Measurements from ENCODE around the gene MZT2B. TPM values are rescaled to one million over a fixed set of nuclear protein-coding genes. Genes with fewer than 3 reads are reported as not detected.
"Not testable (repeated sequence)": the region's sequence is repeated elsewhere in the genome, so short reads cannot be mapped to it uniquely, and the experiment has no call there.

MZT2B gene
- total RNA-seq, 4 donors from 2014 or later, result 52.8 to 93.5 (median 72.4) TPM

DNA sequence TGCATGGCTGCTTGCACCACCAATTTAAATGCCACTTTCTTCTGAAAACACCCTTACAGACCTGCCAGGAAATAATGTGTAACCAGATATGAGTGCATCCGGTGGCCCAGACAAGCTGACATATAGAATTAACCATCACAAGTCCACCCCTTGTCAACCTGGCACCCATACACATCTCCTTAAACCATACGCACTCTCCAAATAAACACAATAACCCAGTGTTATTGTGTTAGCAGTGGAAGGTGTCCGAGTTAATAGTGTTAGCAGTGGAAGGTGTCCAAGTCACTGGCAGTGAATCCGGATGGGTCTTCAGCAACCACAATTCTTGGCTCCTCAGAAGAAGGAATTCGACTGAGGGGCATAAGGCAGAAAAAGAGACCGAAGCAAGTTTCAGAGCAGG is 33.5 kb upstream of the MZT2B start:
- not testable (repeated sequence) for ATAC-seq (ENCODE audit: low FRiP score); DNase-seq (ENCODE audit: low spot score)

DNA sequence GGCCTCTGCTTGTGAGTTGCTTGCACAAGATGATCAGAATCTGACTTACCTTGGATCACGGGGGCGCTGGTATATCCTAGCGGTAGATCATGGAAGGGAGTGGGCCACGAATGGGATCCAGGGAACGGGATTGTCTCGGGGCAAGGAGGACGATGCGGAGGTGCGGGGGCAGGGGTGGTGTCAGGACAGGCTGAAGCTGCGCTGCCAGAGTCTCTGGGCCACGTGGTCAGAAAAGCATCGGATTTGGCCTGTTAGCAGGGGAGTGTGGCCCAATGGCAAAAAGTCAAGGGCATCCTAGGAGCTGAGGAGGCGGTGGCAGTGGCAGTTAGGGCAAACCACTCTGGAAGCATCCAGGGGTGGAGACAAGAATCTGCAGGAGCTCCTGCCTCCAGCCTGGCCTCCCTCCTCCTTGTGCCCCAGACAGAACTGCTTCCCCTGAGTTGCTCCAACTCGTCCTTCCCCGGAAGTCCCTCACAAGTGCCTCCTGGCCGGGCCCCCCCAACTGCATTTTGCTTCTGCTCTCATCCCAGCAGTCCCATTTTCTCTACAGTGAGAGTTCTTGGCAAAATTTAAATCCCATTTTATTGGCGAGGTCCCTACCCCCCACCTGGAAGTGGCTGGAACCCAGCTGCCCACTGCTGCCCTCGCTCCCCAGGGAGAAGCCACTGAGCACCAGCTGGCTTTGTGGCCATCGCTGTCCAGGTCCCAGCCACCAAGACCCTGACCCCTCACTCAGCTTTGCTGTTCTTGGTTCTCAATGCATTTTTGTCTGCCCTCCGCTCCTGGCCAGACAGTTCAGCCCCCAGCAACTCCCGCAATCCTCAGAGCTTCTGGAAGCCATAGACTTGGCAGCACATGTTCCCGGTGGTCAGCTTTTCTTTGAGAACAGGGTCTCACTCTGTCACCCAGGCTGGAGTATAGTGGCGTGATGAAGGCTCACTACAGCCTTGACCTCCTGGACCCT is 31.6 kb upstream of the MZT2B start:
- ATAC-seq (ENCODE audit: low FRiP score) (no peak), DNase-seq (ENCODE audit: low spot score) (no peak)
- TF ChIP-seq, protein P1, sequence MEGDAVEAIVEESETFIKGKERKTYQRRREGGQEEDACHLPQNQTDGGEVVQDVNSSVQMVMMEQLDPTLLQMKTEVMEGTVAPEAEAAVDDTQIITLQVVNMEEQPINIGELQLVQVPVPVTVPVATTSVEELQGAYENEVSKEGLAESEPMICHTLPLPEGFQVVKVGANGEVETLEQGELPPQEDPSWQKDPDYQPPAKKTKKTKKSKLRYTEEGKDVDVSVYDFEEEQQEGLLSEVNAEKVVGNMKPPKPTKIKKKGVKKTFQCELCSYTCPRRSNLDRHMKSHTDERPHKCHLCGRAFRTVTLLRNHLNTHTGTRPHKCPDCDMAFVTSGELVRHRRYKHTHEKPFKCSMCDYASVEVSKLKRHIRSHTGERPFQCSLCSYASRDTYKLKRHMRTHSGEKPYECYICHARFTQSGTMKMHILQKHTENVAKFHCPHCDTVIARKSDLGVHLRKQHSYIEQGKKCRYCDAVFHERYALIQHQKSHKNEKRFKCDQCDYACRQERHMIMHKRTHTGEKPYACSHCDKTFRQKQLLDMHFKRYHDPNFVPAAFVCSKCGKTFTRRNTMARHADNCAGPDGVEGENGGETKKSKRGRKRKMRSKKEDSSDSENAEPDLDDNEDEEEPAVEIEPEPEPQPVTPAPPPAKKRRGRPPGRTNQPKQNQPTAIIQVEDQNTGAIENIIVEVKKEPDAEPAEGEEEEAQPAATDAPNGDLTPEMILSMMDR (IDR thresholded peaks at IDR 0.05), result no peak

DNA sequence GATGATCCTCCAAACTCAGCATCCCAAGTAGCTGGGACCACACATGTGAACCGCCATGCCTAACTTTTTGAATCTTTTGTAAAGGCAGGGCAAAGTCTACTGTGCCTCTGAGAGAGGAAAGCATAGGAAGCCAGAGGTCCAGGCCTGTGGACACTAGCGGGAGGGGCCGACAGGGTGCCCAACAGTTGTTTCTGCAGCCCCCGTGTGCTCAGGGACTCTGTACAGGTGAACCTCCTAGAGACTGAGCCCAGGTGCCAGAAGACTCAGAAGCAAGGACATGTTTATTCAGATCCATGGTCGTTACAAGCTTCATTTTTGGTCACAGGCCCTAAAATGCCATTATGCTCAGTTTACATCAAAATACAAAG is 30.9 kb upstream of the MZT2B start:
- not testable (repeated sequence) for ATAC-seq (ENCODE audit: low FRiP score); DNase-seq (ENCODE audit: low spot score)

DNA sequence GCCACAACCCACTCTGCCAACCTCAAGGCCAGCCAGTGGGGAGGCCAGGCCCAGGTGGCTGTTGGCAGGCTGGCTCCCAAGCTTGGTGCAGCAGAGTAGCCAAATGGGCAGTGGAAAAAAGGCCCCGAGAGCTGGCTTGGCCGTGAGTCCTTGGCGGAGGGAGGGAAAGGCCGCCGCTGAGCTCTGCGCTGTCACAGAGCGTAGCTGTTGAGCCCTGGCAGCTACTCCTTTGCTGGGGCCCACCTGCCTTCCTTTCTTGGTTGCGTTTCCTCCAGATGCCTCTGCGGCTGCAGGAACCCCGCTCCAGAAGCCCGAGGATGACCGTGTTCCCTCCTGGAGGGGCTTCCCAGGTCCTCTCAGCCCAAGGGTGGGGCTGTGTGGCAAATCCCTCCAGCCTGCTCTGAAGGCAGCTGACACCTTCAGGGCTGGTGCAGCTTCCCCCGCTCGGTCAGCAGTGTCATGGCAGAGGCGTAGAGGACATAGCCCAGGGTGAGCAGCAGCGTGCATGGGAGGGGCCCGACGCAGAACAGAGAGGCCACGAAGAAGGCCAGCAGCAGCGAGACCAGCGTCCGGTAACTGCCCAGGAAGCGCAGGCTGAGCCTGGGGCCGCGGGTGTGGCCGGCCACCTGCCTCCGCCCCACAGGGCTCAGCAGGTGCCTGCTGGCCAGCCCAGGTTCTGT is 29.8 kb upstream of the MZT2B start:
- not testable (repeated sequence) for ATAC-seq (ENCODE audit: low FRiP score); DNase-seq (ENCODE audit: low spot score)

DNA sequence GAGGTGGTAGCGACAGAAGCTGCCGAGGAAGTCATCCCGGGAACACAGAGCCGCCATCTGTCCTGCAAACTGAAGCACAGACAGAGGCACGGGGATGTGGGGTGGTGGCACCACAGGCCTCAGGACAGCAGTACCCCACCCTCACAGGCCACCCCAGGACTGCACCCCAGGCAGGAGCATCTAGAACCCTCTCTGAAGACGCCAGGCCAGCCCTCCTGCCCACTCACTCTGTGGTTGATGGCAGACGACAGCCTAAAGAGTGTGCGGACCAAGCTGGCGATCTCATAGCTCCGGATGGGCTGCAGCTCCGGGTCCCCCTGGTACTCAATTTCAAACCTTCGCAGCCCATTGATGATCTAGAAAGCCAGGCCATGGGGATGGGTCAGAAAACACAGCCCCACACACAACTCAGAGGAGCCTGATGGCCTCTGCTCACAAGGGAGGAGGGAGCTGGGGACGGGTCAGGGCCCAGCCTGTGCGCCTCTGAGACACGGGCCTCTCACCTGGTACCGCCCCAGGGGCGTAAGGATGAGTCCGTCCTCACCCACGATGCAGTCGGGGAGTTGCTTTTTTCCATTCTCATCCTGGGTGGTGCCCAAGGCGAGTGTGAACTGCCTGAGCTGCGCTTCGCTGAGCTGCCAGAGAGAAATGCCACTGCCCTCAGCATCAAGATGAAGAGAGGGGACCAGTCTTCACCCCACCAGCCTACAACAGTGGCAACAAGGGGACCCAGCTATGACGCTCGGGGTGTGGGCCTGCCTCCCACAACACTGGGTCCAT is 29.1 kb upstream of the MZT2B start:
- ATAC-seq (ENCODE audit: low FRiP score) (no peak), DNase-seq (ENCODE audit: low spot score) (no peak)
- TF ChIP-seq, protein P1 (IDR thresholded peaks at IDR 0.05), result no peak

DNA sequence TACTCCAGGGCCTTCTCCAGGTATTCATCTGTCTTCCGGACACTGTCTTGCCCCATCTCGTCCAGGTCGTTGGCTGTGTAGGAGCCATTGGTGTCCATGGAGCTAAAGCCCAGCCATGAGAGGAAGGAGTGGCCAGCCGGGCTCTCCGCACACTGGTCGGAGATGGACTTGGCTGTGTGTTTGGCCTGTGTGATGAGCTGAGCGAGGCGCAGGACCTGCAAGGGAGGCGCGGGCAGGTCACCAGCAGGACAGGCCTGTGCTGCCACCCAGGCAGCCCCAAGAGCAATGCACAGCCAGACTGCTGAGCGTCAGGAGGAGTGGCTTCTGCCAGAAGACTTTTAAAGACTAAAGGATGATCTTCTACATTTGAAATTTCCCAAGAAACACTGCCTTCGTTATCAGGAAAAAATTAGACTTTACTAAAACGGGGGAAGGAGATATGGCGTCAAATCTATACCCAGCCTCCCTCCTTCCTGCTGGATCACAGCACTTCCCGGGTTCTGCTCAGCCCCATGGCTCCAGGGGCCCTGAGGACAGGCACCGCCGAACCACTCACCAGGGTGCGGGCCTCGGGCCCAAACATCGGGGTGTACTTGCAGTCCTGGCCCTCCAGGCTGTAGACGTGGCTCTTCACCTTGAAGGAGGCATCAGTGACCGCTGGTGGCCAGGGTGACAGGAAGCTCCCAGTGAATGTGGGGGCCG is 28.2 kb upstream of the MZT2B start:
- not testable (repeated sequence) for DNase-seq (ENCODE audit: low spot score); ATAC-seq (ENCODE audit: low FRiP score)

DNA sequence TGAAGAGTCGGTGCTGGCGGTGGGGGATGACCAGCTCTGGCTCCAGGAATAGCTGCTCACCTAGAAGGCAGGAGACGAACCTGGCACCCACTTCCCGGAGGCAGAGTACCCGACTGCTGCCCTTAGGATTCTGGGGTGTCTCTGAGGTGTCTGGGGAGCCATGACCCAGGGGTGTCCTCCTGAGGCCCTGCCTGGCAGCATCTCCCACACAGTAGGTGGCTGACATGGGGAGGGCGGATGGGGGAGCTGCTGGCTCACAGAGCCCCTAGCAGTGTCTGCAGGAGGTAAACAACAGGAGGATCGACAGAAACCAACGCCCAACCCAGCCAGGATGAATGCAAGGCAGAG is 27.7 kb upstream of the MZT2B start:
- DNase-seq (ENCODE audit: low spot score); ATAC-seq (ENCODE audit: low FRiP score): not testable (repeated sequence)

DNA sequence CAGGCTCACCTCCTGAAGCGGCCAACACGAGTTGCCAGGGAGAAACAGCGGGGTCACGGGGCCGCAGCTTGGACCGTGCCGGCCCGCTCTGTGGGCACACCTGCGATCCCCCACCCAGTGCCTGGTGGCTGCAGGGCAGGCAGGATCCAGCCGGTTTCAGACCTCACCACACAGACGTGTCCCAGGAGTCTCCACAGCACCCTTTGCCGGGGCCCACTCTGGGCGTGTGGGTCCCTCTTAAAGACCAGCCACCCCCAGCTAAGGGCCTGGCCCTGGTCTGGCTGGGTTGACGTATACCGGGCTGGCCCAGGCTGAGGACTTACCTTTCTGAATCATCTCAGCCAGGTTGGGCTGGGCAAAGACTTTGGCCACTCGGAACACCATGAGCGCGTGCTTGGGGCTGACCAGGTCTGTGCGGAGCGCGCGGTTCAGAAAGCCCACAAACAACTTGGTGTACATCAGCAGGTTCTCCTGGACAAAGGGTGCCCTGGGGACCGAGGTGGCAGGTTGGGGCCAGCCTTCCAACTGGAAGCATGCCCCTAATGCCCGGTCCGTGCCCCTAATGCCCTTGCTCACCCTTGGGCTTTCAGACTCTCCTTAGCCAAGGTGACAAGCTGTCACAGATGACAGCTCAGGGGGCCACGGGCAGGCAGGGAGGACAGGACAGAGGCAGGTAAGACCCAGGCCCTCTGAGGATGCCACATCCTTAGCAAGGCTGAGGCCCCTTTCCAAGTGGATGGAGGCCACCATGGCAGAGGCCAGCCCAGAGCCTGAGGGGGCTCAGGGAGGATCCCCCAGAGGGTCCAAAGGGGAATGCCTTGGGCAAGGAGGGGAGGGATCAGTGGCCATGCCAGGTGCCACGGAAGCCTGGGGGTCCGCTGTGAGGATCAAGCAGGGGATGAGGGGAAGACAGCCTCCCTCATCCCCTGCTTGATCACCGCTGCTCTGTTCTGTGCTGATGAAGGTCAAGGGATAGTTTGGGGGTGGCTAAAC is 27.0 kb upstream of the MZT2B start:
- TF ChIP-seq, protein P1 (IDR thresholded peaks at IDR 0.05), result no peak
- DNase-seq (ENCODE audit: low spot score) (no peak), ATAC-seq (ENCODE audit: low FRiP score) (no peak)

DNA sequence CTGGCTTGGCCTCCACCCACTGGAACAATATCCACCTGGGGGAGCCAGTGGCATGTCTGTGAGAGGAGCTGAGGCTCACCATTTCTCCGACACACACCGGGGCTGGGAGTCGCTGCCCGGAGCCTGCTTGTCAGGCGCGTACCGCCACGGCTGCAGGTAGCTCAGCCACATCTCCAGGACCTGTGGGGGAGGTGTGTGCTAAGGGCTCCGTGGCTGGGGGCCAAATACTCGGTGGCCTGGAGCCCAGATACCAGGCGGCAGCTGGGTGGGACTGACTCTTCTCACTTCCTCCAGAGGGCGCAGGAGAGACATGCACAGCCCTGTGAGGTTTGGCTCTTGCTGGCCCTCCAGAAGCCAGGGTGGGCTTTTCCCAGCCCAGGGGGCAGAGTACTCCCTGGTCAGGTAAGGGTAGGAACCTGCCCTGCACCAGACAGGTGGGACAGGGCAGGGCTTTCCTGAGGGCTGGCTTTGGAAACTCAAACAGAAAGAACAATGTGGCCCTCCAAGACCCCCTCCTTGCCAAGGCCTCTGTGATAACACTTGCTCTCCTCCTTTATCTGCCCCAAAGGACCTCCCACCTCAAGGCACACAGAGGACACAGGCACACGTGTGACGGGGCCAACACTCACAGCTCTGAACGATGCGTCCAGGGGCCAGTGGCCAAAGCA is 26.0 kb upstream of the MZT2B start:
- not testable (repeated sequence) for DNase-seq (ENCODE audit: low spot score); ATAC-seq (ENCODE audit: low FRiP score)

Data from omental fat pad (tissue), 4 donors.